ENCODE measurements around the gene GNAI3.

- no peak for TF ChIP-seq TCF12 (IDR thresholded peaks at IDR 0.05; ENCODE audit: low read depth)
- TF ChIP-seq EP300 (IDR thresholded peaks at IDR 0.05; ENCODE audit: borderline replicate concordance): no peak
Observed at GRCh38 chr1:109546311-109547109, 1.9 kb upstream of the GNAI3 start.

All from Ishikawa (cell line).